ENCODE data around the gene MOB4. TPM values are rescaled to one million over a fixed set of nuclear protein-coding genes. Genes with fewer than 3 reads are reported as not detected.
"Not testable (repeated sequence)": the region's sequence is repeated elsewhere in the genome, so short reads cannot be mapped to it uniquely, and the experiment has no call there.

The MOB4 gene
- total RNA-seq, 1 donor, result 37.1 TPM

DNA sequence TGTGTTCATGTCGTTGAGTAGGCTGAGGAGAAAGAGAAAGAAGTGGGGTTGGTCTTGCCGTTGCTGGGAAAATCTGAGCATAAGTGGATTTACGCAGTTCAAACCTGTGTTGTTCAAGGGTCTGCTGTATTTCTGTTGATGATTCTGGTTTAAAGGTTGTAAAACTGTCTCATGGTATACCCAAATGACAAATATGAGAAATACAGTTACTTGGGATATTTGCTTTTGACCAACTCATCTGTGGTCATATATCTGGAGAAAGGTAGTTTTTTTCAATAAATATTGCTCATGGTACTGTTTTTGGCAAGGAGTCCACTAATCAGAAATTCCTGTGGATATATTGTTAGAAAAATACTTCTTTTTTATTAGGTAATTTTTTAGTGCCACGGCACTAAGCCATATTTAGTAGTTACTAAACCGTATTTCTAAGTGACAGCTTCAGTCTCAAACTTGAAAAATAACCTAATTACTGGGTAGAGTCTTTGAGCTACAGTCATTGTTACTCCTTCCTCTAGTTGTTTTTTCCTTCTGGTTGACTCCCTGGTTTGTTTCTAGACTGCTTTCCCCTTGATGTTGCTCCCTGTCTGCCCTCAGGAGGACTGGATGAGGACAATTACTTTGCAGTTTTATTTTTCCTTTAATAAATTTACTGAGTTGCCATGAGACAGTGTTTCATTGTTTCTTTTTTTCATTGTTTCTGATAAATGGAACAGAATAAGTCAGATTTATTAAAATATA, 31.5 kb downstream of the MOB4 start:
- TF ChIP-seq, protein P1, sequence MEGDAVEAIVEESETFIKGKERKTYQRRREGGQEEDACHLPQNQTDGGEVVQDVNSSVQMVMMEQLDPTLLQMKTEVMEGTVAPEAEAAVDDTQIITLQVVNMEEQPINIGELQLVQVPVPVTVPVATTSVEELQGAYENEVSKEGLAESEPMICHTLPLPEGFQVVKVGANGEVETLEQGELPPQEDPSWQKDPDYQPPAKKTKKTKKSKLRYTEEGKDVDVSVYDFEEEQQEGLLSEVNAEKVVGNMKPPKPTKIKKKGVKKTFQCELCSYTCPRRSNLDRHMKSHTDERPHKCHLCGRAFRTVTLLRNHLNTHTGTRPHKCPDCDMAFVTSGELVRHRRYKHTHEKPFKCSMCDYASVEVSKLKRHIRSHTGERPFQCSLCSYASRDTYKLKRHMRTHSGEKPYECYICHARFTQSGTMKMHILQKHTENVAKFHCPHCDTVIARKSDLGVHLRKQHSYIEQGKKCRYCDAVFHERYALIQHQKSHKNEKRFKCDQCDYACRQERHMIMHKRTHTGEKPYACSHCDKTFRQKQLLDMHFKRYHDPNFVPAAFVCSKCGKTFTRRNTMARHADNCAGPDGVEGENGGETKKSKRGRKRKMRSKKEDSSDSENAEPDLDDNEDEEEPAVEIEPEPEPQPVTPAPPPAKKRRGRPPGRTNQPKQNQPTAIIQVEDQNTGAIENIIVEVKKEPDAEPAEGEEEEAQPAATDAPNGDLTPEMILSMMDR (IDR thresholded peaks at IDR 0.05; ENCODE audit: insufficient read depth, low read length), result no peak
- DNase-seq (ENCODE audit: low read depth), result no peak
- no peak overlapping the region for H3K4me3 ChIP-seq (ENCODE audit: low read depth, low read length)

DNA sequence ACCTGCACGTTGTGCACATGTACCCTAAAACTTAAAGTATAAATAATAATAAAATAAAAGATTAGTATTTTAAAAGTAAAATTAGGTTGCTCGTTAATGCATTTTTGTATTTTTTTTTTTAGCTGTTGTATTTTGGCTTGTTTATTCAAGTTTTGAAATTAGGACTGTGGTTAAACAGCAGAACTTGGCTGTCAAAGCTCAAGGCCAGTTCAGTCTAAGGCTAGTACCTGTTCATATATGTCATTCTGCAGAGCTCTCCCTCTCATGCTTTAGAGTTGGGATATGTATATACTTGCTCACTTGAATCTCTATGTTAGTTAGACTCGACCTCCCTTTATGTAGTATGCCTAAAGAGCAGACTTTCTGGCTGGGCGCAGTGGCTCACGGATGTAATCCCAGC, 32.7 kb downstream of the MOB4 start:
- no peak for DNase-seq (ENCODE audit: low read depth)
- TF ChIP-seq, protein P1 (IDR thresholded peaks at IDR 0.05; ENCODE audit: insufficient read depth, low read length), result no peak
- H3K4me3 ChIP-seq (ENCODE audit: low read depth, low read length), result no peak overlapping the region

DNA sequence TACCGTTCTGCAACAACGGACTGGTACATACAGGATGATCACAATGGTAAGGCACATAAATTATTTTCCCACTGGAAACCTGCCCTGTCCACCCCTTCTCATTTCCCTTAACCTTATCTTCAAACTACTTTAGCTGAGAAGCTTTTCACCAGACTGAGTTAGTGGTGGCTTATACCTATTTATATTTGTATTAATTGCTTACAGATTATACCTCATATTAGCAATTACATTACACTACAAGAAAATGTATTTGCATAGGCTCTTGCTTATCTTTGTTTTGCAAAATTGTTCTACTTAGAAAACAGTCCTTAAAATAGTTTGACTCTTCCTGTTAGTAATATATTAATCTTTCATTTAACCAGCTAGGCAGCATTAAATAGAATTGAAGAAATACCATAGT, 35.4 kb downstream of the MOB4 start:
- DNase-seq (ENCODE audit: low read depth); H3K4me3 ChIP-seq (ENCODE audit: low read depth, low read length): not testable (repeated sequence)

DNA sequence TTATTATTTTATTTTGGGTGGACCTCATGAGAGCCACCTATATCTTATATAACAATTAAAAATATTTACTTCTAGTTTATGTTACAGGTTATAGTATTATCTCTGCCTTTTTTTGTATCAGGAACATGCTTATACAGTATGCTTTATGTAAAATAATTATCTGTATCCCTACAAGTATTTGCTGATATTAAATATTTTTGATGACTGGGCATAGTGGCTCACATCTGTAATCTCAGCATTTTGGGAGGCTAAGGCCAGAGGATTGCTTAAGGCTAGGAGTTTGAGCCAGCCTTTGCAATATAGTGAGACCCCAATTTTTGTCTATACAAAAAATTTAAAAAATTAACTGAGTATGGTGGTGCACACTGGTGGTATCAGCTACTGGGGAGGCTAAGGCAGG, 39.6 kb downstream of the MOB4 start:
- H3K4me3 ChIP-seq (ENCODE audit: low read depth, low read length), result no peak overlapping the region
- no peak for DNase-seq (ENCODE audit: low read depth)
- TF ChIP-seq, protein P1 (IDR thresholded peaks at IDR 0.05; ENCODE audit: insufficient read depth, low read length), result no peak

DNA sequence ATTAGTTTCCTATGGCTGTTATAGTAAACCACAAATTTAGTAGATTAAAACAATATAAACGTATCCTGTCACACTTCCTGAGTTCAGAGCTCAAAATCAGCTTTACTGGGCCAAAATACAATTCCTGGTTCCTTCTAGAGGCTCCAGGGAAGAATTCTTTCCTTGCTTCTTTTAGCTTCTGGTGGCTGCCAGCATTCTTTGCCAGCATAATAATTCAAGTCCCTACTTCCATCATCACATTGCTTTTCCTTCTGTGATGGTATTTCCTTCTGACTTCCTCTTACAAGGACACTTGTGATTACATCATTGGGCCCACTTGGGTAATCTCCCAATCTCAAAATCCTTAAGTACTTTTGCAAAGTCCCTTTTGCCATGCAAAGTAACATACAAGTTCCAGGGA, 40.6 kb downstream of the MOB4 start:
- TF ChIP-seq, protein P1 (IDR thresholded peaks at IDR 0.05; ENCODE audit: insufficient read depth, low read length), result no peak
- DNase-seq (ENCODE audit: low read depth), result peak; percentile 56
- no peak overlapping the region for H3K4me3 ChIP-seq (ENCODE audit: low read depth, low read length)

DNA sequence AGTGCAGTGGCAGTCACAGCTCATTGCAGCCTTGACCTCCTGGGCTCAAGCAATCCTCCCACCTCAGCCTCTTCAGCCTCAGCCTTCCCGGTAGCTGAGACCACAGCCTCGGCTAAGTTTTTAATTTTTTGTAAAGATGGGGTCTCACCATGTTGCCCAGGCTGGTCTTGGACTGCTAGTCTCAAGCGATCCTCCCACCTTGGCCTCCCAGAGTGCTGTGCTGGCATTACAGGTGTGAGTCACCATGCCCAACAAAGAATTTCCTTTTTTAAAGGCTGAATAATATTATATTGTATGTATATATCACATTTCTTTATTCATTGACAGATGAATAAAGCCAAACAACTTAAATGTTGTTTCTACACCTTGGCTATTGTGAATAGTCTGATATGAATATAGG, 42.5 kb downstream of the MOB4 start:
- TF ChIP-seq, protein P1 (IDR thresholded peaks at IDR 0.05; ENCODE audit: insufficient read depth, low read length), result no peak
- DNase-seq (ENCODE audit: low read depth), result no peak
- no peak overlapping the region for H3K4me3 ChIP-seq (ENCODE audit: low read depth, low read length)

DNA sequence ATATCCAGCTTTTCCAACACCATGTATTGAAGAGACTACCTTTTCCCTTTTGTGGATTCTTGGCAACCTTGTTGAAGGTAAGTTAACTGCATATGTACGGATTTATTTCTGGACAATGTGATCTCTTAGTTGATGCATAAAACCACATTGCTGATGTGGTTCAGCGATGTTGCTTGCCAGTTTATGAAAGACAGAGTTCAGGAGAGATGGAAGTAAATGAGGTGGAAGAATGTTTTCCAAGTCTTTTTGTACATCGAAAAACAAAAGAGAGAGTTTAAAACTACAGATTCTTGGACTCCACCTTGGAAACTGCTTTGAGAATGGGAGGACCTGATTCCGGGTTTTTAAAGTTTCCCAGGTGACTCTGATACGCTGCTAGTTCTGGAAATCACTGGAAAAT, 43.8 kb downstream of the MOB4 start:
- TF ChIP-seq, protein P1 (IDR thresholded peaks at IDR 0.05; ENCODE audit: insufficient read depth, low read length), result no peak
- DNase-seq (ENCODE audit: low read depth), result no peak
- H3K4me3 ChIP-seq (ENCODE audit: low read depth, low read length), result no peak overlapping the region

Measured in fibroblast of the aortic adventitia (primary cell).